ENCODE results near the gene EVI5. TPM values are rescaled to one million over a fixed set of nuclear protein-coding genes. Genes with fewer than 3 reads are reported as not detected.

Gene EVI5
- polyA plus RNA-seq, 3 donors = 7.6 to 19.4 (median 14.3) TPM

DNA sequence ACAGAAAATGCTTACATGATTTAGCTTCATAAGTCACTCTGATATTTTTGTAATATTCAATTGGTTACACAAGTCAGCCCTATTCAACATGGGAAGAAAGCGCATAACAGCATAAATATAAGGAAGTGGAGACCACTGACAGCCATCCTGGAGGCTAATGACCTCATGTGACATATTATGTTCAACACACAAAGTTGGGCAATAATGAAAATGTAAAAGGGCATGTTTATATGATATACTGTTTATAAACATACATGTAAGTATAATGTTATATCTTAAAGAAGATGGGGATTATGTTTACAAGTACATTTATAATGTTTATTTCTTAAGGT is 30.2 kb downstream of the EVI5 start:
- Histone ChIP-seq H4K20me1 (ENCODE audit: insufficient read depth, low read length) (peaks cover 99% of the 10 kb centered on the region), H3K79me2 (ENCODE audit: insufficient read depth, low read length) (peaks cover 86% of the 10 kb centered on the region), H3K36me3 (replicated peaks in 1 of 2; ENCODE audit: control insufficient read depth in 1 of 2, insufficient read depth in 2 of 2, low read length in 2 of 2) (peaks cover 0 to 19% of the 10 kb centered on the region in 2 donors), H3K4me3 (replicated peaks in 1 of 3; ENCODE audit: low read depth in 2 of 3, low read length in 3 of 3) (no peak overlapping the region), H3K4me2 (replicated peaks; ENCODE audit: extremely low read depth, low read length, poor library complexity, severe bottlenecking) (no peak overlapping the region), H2AFZ (ENCODE audit: insufficient read depth, low read depth, low read length, poor library complexity, severe bottlenecking) (no peak overlapping the region), H3K27me3 (ENCODE audit: control insufficient read depth in 2 of 2, insufficient read depth in 2 of 2, low read length in 2 of 2) (no peaks in the 10 kb centered on the region), H3K27ac (ENCODE audit: low read depth in 1 of 2, low read length in 2 of 2) (peak overlapping the region in 1 of 2 donors; percentile 18), H3K9me3 (replicated peaks in 1 of 2; ENCODE audit: control insufficient read depth in 1 of 2, insufficient read depth in 1 of 2, low read length in 2 of 2) (no peaks in the 10 kb centered on the region), H3K4me1 (ENCODE audit: control insufficient read depth in 1 of 2, insufficient read depth in 2 of 2, low read length in 2 of 2) (no peaks in the 10 kb centered on the region), H3K9ac (ENCODE audit: insufficient read depth, low read length, poor library complexity, severe bottlenecking) (no peak overlapping the region)
- Mint-ChIP-seq H3K4me1 (peaks cover 10% of the 10 kb centered on the region), H3K4me3 (no peak overlapping the region), H3K9me3 (peaks cover 0 to 4% (median 0%) of the 10 kb centered on the region in 7 donors), H3K27ac (peak overlapping the region in 3 of 7 donors; percentile 4 to 58 (median 38)), H3K27me3 (ENCODE audit: low read depth in 3 of 3) (peaks cover 0 to 3% (median 0%) of the 10 kb centered on the region in 3 donors), H3K36me3 (peaks cover 12% of the 10 kb centered on the region in 2 donors)
- TF ChIP-seq, protein P1, sequence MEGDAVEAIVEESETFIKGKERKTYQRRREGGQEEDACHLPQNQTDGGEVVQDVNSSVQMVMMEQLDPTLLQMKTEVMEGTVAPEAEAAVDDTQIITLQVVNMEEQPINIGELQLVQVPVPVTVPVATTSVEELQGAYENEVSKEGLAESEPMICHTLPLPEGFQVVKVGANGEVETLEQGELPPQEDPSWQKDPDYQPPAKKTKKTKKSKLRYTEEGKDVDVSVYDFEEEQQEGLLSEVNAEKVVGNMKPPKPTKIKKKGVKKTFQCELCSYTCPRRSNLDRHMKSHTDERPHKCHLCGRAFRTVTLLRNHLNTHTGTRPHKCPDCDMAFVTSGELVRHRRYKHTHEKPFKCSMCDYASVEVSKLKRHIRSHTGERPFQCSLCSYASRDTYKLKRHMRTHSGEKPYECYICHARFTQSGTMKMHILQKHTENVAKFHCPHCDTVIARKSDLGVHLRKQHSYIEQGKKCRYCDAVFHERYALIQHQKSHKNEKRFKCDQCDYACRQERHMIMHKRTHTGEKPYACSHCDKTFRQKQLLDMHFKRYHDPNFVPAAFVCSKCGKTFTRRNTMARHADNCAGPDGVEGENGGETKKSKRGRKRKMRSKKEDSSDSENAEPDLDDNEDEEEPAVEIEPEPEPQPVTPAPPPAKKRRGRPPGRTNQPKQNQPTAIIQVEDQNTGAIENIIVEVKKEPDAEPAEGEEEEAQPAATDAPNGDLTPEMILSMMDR (IDR thresholded peaks at IDR 0.05) = no peak
- intact Hi-C loops (cut with micrococcal nuclease) = no loop called here
- peak; percentile 12 to 23 (median 19) for DNase-seq
- whole genome bisulfite sequencing (ENCODE audit: insufficient coverage) = no CpG with 5 or more reads among the region's 1 CpG

DNA sequence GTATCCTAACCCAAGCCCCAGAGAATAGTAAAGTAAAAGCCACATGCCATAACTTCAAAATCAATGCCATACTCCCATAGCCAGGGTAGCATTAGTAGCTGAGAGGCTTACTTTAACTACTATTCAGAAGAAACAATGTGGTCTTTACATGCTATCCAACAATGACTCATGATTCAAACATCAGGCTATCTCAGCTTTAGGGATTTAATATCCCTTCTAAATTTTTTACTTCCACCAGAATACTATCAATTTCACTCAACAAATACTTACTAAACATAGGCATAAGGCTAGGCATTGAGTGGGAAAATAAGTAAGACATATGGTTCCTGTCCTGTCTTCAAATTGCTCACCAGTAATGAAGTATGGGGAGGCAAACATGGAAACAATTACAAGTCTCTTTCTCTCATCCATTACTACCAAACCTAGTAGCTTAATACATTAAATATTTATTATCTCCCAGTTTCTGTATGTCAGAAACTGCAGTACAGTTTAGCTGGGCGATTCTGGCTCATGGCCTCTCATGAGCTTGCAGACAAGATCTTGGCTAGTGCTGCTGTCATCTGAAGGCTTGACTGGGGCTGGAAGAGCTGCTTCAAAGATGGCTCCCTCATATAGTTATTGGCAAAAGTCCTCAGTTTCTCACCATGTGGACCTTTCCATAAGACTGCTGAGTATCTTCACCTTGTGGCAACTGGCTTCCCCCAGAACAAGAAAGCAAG is 30.7 kb downstream of the EVI5 start:
- peaks cover 0 to 3% (median 0%) of the 10 kb centered on the region in 3 donors for H3K27me3 Mint-ChIP-seq (ENCODE audit: low read depth in 3 of 3)
- peaks cover 0 to 4% (median 0%) of the 10 kb centered on the region in 7 donors for H3K9me3 Mint-ChIP-seq
- no peak overlapping the region for H2AFZ ChIP-seq (ENCODE audit: insufficient read depth, low read depth, low read length, poor library complexity, severe bottlenecking)
- H3K36me3 ChIP-seq (replicated peaks in 1 of 2; ENCODE audit: control insufficient read depth in 1 of 2, insufficient read depth in 2 of 2, low read length in 2 of 2) = peaks cover 0 to 19% of the 10 kb centered on the region in 2 donors
- H3K9me3 ChIP-seq (replicated peaks in 1 of 2; ENCODE audit: control insufficient read depth in 1 of 2, insufficient read depth in 1 of 2, low read length in 2 of 2) = no peaks in the 10 kb centered on the region
- H3K4me1 ChIP-seq (ENCODE audit: control insufficient read depth in 1 of 2, insufficient read depth in 2 of 2, low read length in 2 of 2) = no peaks in the 10 kb centered on the region
- TF ChIP-seq, protein P1 (IDR thresholded peaks at IDR 0.05) = no peak
- peaks cover 84% of the 10 kb centered on the region for H3K79me2 ChIP-seq (ENCODE audit: insufficient read depth, low read length)
- intact Hi-C loops (cut with micrococcal nuclease) = no loop called here
- no peak overlapping the region for H3K4me3 ChIP-seq (replicated peaks in 1 of 3; ENCODE audit: low read depth in 2 of 3, low read length in 3 of 3)
- H3K27me3 ChIP-seq (ENCODE audit: control insufficient read depth in 2 of 2, insufficient read depth in 2 of 2, low read length in 2 of 2) = no peaks in the 10 kb centered on the region
- peak overlapping the region in 1 of 2 donors; percentile 18 for H3K27ac ChIP-seq (ENCODE audit: low read depth in 1 of 2, low read length in 2 of 2)
- H3K4me3 Mint-ChIP-seq = no peak overlapping the region
- peaks cover 6% of the 10 kb centered on the region for H3K4me1 Mint-ChIP-seq
- H3K27ac Mint-ChIP-seq = peak overlapping the region in 3 of 7 donors; percentile 4 to 58 (median 38)
- WGBS (ENCODE audit: insufficient coverage) = 100% methylated on average over 1 of the region's 1 CpG
- peaks cover 12% of the 10 kb centered on the region in 2 donors for H3K36me3 Mint-ChIP-seq
- no peak overlapping the region for H3K9ac ChIP-seq (ENCODE audit: insufficient read depth, low read length, poor library complexity, severe bottlenecking)
- peaks cover 99% of the 10 kb centered on the region for H4K20me1 ChIP-seq (ENCODE audit: insufficient read depth, low read length)
- no peak for DNase-seq
- H3K4me2 ChIP-seq (replicated peaks; ENCODE audit: extremely low read depth, low read length, poor library complexity, severe bottlenecking) = no peak overlapping the region
